B cell (primary cell): ENCODE measurements around the gene ASPG. TPM values are rescaled to one million over a fixed set of nuclear protein-coding genes. Genes with fewer than 3 reads are reported as not detected.

Experiments
- ATAC-seq: fragments of 200-7000 bp; cut with Tn5 transposase; one replicate; pipeline ENCODE4 v1.10.0; 2021; ENCODE audit warnings: low read depth, mild to moderate bottlenecking, moderate number of reproducible peaks, moderate library complexity
- CTCF ChIA-PET: fragments of 350-600 bp; sonication (Branson Sonifier 250); formaldehyde crosslinking; loops from one replicate; lab custom pipeline; 2021; ENCODE audit warnings: antibody characterized with exemption, inconsistent platforms; lab: Charles Lee
- POLR2A ChIA-PET: fragments of 350-600 bp; sonication (Branson Sonifier 250); formaldehyde crosslinking; loops from one replicate; lab custom pipeline; 2021; ENCODE audit warnings: antibody characterized with exemption; lab: Charles Lee
- DNase-seq: peaks from one replicate; pipeline ENCODE4 v3.0.0; 2013
- H2AFZ ChIP-seq: 2 replicates; pipeline ENCODE4 v1.6.1; 2012; ENCODE audit warnings: mild to moderate bottlenecking, low read depth, low read length; ENCODE audit not compliant: insufficient read depth, poor library complexity, severe bottlenecking
- H3K27ac ChIP-seq, 2 donors: 1 replicate in 1 of 2; 2 replicates in 1 of 2; pipeline ENCODE4 v1.5.1; 2012 to 2013; ENCODE audit warnings: low read length in 2 of 2, mild to moderate bottlenecking in 2 of 2, moderate library complexity in 1 of 2
- H3K27me3 ChIP-seq, 4 experiments: fragments of 200-600 bp in 1 of 4; sonication (generic) in 1 of 4; replicated peaks in 1 of 4; 1 replicate in 2 of 4; 2 replicates in 2 of 4; pipeline versions ENCODE4 v1.6.1 to v1.7.0; 2013 to 2016; ENCODE audit warnings: low read length in 3 of 4, mild to moderate bottlenecking in 2 of 4, mixed read lengths in 1 of 4, moderate library complexity in 1 of 4; ENCODE audit not compliant: insufficient read depth in 4 of 4, control insufficient read depth in 3 of 4; ENCODE audit errors: control extremely low read depth in 1 of 4
- H3K36me3 ChIP-seq, 2 experiments: replicated peaks in 1 of 2; 1 replicate in 1 of 2; 2 replicates in 1 of 2; pipeline versions ENCODE4 v1.6.1 to v1.7.1; 2013; ENCODE audit warnings: low read length in 1 of 2; ENCODE audit not compliant: insufficient read depth in 2 of 2, control insufficient read depth in 1 of 2; ENCODE audit errors: control extremely low read depth in 1 of 2, extremely low read depth in 1 of 2
- H3K4me1 ChIP-seq, 2 donors: fragments of 200-600 bp in 1 of 2; sonication (generic) in 1 of 2; 1 replicate in 1 of 2; 2 replicates in 1 of 2; pipeline versions ENCODE4 v1.5.1 to v1.6.1; 2013 to 2017; ENCODE audit warnings: low read length in 2 of 2; ENCODE audit not compliant: control insufficient read depth in 2 of 2, insufficient read depth in 2 of 2
- H3K4me2 ChIP-seq: replicated peaks from 2 replicates; pipeline ENCODE3; 2012; ENCODE audit warnings: mild to moderate bottlenecking, low read depth, low read length; ENCODE audit not compliant: poor library complexity, severe bottlenecking
- H3K4me3 ChIP-seq, 5 experiments: fragments of 200-600 bp in 1 of 5; sonication (generic) in 1 of 5; 1 replicate in 3 of 5; 2 replicates in 2 of 5; pipeline versions ENCODE4 v1.5.1 to v1.7.0; 2011 to 2016; ENCODE audit warnings: low read length in 4 of 5, mild to moderate bottlenecking in 4 of 5, low read depth in 2 of 5, control low read depth in 1 of 5, moderate library complexity in 1 of 5; ENCODE audit not compliant: insufficient read depth in 1 of 5; ENCODE audit errors: control extremely low read depth in 1 of 5, extremely low read depth in 1 of 5
- H3K79me2 ChIP-seq: fragments of 200-600 bp; sonication (generic); one replicate; pipeline ENCODE4 v1.6.0; 2016; ENCODE audit warnings: low read length; ENCODE audit not compliant: control insufficient read depth, insufficient read depth
- H3K9ac ChIP-seq: fragments of 200-600 bp; sonication (generic); 2 replicates; pipeline ENCODE4 v1.6.1; 2017; ENCODE audit warnings: mild to moderate bottlenecking, low read length, moderate library complexity
- H3K9me3 ChIP-seq, 3 donors: one replicate each; pipeline versions ENCODE4 v1.6.1 to v1.7.1; 2013; ENCODE audit warnings: low read length in 2 of 3; ENCODE audit not compliant: control insufficient read depth in 2 of 3, insufficient read depth in 1 of 3; ENCODE audit errors: control extremely low read depth in 1 of 3
- H4K20me1 ChIP-seq: 2 replicates; pipeline ENCODE4 v1.6.0; 2012; ENCODE audit warnings: mild to moderate bottlenecking, low read length; ENCODE audit not compliant: insufficient read depth, control insufficient read depth, poor library complexity, severe bottlenecking
- H3K27ac Mint-ChIP-seq: one replicate; pipeline ENCODE4 v1.8.0; 2021; ENCODE audit warnings: mixed read lengths
- H3K27me3 Mint-ChIP-seq: one replicate; pipeline ENCODE4 v1.8.0; 2021; ENCODE audit warnings: mixed read lengths
- H3K4me1 Mint-ChIP-seq: one replicate; pipeline ENCODE4 v1.8.0; 2021; ENCODE audit warnings: mixed read lengths
- H3K4me3 Mint-ChIP-seq: one replicate; pipeline ENCODE4 v1.8.0; 2021; ENCODE audit warnings: mixed read lengths
- H3K9me3 Mint-ChIP-seq: one replicate; pipeline ENCODE4 v1.8.0; 2022; ENCODE audit warnings: mixed read lengths; ENCODE audit not compliant: insufficient read depth
- EZH2 ChIP-seq: IDR thresholded peaks from 2 replicates; pipeline ENCODE4 v1.6.1; 2012; ENCODE audit warnings: borderline replicate concordance, low read depth, mild to moderate bottlenecking, moderate library complexity, low read length; ENCODE audit not compliant: insufficient read depth, poor library complexity, severe bottlenecking
- WGBS: methylation state at CpG from one replicate; pipeline ENCODE4 v1.1.5; 2013; ENCODE audit warnings: missing lambda C conversion rate; ENCODE audit not compliant: insufficient coverage; 5-methylcytosine and 5-hydroxymethylcytosine counted together
- intact Hi-C: fragments of 100-400 bp; cut with micrococcal nuclease; formaldehyde crosslinking; loops from one replicate; pipeline ENCODE4 v1.10.0; 2022
- polyA plus RNA-seq: library from polyadenylated mRNA; depleted of rRNA; stranded (reverse); fragments of >200 nt; gene quantifications from 2 replicates; pipeline ENCODE4 v1.2.3, GENCODE V29; 2012
- total RNA-seq, 2 donors: library from RNA; stranded (reverse); fragments of 120-200 nt in 1 of 2; gene quantifications; 1 replicate in 1 of 2; 2 replicates in 1 of 2; pipeline versions ENCODE4 v1.2.3 to v1.2.4, GENCODE V29; 2013 to 2022
- TF ChIP-seq, protein P1 (sequence below): fragments of 200-600 bp; IDR thresholded peaks from one replicate; pipeline ENCODE4 v1.8.0; 2022; ENCODE audit warnings: antibody characterized with exemption, mild to moderate bottlenecking

ASPG gene
- total and polyA plus RNA-seq, 2 donors (not counting 1 experiment from before 2014, with no cell fraction given) = not detected

DNA sequence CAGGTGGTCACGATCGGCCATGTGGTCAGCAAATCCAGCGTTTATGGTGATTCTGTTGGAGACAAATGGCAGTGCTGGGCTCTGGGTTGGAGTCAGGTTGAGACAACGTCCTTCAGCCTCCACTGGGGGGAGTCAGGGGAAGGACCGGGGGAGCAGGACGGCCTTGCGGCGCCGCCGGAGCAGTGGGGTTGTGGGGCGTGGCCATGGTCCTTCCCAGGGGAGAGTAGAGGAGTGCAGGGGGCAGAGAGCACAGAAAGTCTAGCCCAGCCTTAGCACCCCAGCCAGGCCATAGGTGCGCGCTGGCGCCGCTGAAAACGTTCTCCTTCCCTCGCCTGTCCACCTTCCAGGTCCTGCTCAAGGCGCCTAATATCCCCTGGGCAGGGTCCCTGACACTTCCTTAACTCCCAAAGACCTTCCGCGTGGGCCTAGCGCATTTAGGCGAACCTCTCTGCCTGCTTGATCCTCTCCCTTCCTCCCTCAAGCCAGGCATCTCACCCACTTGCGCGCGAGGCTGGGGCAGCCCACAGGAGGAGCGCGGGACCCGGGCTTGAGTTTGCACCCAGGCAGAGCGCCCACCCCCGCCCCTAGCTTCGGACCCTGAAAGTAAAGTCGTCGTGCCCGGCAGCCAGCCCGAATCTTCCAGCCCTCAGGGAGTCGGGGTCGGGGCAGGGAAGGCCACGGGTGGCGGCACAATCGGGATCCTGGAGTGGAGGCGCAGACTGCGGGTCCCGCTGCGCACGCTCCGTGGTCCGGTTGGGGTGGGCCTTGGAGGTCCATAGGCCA lies 49.8 kb downstream of the ASPG start:
- intact Hi-C loops = no loop called here
- no peaks in the 10 kb centered on the region for H3K9me3 Mint-ChIP-seq
- POLR2A ChIA-PET = no interaction called here

More for the DNA sequence above, 49.8 kb downstream of the ASPG start:
- Histone ChIP-seq H3K27ac (no peak overlapping the region), H3K4me1 (peaks cover 26 to 34% of the 10 kb centered on the region in 2 donors), H3K79me2 (no peaks in the 10 kb centered on the region), H4K20me1 (no peaks in the 10 kb centered on the region), H3K9ac (no peak overlapping the region), H3K4me2 (peak overlapping the region; percentile 79), H3K9me3 (peaks cover 0 to 32% (median 5%) of the 10 kb centered on the region in 3 donors), H2AFZ (no peak overlapping the region), H3K27me3 (peaks cover 0 to 76% (median 22%) of the 10 kb centered on the region in 4 experiments), H3K36me3 (no peaks in the 10 kb centered on the region), H3K4me3 (no peak overlapping the region)
- H3K4me1 Mint-ChIP-seq = peaks cover 9% of the 10 kb centered on the region
- CTCF ChIA-PET = no interaction called here
- H3K27me3 Mint-ChIP-seq = peaks cover 38% of the 10 kb centered on the region
- H3K27ac Mint-ChIP-seq = no peak overlapping the region
- DNase-seq = no peak
- TF ChIP-seq EZH2 = no peak
- TF ChIP-seq, protein P1, sequence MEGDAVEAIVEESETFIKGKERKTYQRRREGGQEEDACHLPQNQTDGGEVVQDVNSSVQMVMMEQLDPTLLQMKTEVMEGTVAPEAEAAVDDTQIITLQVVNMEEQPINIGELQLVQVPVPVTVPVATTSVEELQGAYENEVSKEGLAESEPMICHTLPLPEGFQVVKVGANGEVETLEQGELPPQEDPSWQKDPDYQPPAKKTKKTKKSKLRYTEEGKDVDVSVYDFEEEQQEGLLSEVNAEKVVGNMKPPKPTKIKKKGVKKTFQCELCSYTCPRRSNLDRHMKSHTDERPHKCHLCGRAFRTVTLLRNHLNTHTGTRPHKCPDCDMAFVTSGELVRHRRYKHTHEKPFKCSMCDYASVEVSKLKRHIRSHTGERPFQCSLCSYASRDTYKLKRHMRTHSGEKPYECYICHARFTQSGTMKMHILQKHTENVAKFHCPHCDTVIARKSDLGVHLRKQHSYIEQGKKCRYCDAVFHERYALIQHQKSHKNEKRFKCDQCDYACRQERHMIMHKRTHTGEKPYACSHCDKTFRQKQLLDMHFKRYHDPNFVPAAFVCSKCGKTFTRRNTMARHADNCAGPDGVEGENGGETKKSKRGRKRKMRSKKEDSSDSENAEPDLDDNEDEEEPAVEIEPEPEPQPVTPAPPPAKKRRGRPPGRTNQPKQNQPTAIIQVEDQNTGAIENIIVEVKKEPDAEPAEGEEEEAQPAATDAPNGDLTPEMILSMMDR = no peak
- H3K4me3 Mint-ChIP-seq = peak overlapping the region; percentile 32
- WGBS = 7% methylated on average over 47 of the region's 47 CpGs
- ATAC-seq = no peak
